Activated CD8-positive, alpha-beta memory T cell treated with anti-CD3 and anti-CD28 coated beads, Interleukin-2, amount 10 ng/mL, durations not matched to agents 7 days and 5 days (primary cell): ENCODE results near the gene PRDM16. TPM values are rescaled to one million over a fixed set of nuclear protein-coding genes. Genes with fewer than 3 reads are reported as not detected.
"Not testable (repeated sequence)": the region's sequence is repeated elsewhere in the genome, so short reads cannot be mapped to it uniquely, and the experiment has no call there.

Source experiments
- ATAC-seq: fragments of 150-1000 bp; cut with Tn5 transposase; one replicate; pipeline ENCODE4 v1.10.0; 2021; ENCODE audit warnings: moderate library complexity
- CTCF ChIA-PET: fragments of 350-600 bp; sonication (Branson Sonifier 250); formaldehyde crosslinking; loops from one replicate; lab custom pipeline; 2021; ENCODE audit warnings: antibody characterized with exemption; lab: Charles Lee
- DNase-seq: peaks from one replicate; pipeline ENCODE4 v3.0.0-alpha.2; 2020
- H3K27ac Mint-ChIP-seq: one replicate; pipeline ENCODE4 v1.8.0; 2021; ENCODE audit warnings: mild to moderate bottlenecking, mixed read lengths
- H3K27me3 Mint-ChIP-seq: one replicate; pipeline ENCODE4 v1.8.0; 2021; ENCODE audit warnings: mixed read lengths
- H3K36me3 Mint-ChIP-seq: one replicate; pipeline ENCODE4 v1.8.0; 2021; ENCODE audit warnings: mild to moderate bottlenecking, mixed read lengths
- H3K4me1 Mint-ChIP-seq: one replicate; pipeline ENCODE4 v1.8.0; 2021; ENCODE audit warnings: mixed read lengths
- H3K4me3 Mint-ChIP-seq: one replicate; pipeline ENCODE4 v1.8.0; 2021; ENCODE audit warnings: mild to moderate bottlenecking, moderate library complexity, mixed read lengths
- H3K9me3 Mint-ChIP-seq: one replicate; pipeline ENCODE4 v1.8.0; 2022; ENCODE audit warnings: low read depth, mixed read lengths
- total RNA-seq, 2 experiments: library from RNA; stranded (reverse); gene quantifications; one replicate each; pipeline ENCODE4 v1.2.3, GENCODE V29; 2021

PRDM16 gene
- total RNA-seq, 2 experiments from 2014 or later, result not detected

GRCh38 chr1:3238703-3239278 is 169.8 kb downstream of the PRDM16 start:
- Mint-ChIP-seq H3K4me3 (no peak overlapping the region), H3K27me3 (no peaks in the 10 kb centered on the region), H3K27ac (no peak overlapping the region), H3K9me3 (no peaks in the 10 kb centered on the region), H3K36me3 (no peaks in the 10 kb centered on the region), H3K4me1 (no peaks in the 10 kb centered on the region)
- DNase-seq (no peak), ATAC-seq (no peak)
- CTCF ChIA-PET, result no interaction called here

GRCh38 chr1:3239991-3240390 is 171.0 kb downstream of the PRDM16 start:
- H3K27me3 Mint-ChIP-seq, H3K27ac Mint-ChIP-seq, H3K36me3 Mint-ChIP-seq, ATAC-seq, H3K4me3 Mint-ChIP-seq, DNase-seq, H3K9me3 Mint-ChIP-seq, H3K4me1 Mint-ChIP-seq, CTCF ChIA-PET: not testable (repeated sequence)

GRCh38 chr1:3240524-3241235 is 171.7 kb downstream of the PRDM16 start:
- H3K27ac Mint-ChIP-seq, result no peak overlapping the region
- no peaks in the 10 kb centered on the region for H3K27me3 Mint-ChIP-seq
- CTCF ChIA-PET, result no interaction called here
- H3K4me1 Mint-ChIP-seq, result no peaks in the 10 kb centered on the region
- ATAC-seq (no peak), DNase-seq (no peak)
- no peaks in the 10 kb centered on the region for H3K36me3 Mint-ChIP-seq
- no peak overlapping the region for H3K4me3 Mint-ChIP-seq
- no peaks in the 10 kb centered on the region for H3K9me3 Mint-ChIP-seq

GRCh38 chr1:3241236-3241550 is 172.2 kb downstream of the PRDM16 start:
- H3K4me1 Mint-ChIP-seq, result no peaks in the 10 kb centered on the region

GRCh38 chr1:3241673-3242407 is 172.8 kb downstream of the PRDM16 start:
- no peaks in the 10 kb centered on the region for H3K4me1 Mint-ChIP-seq
- no peaks in the 10 kb centered on the region for H3K9me3 Mint-ChIP-seq
- H3K36me3 Mint-ChIP-seq, result no peaks in the 10 kb centered on the region
- no peak for ATAC-seq
- CTCF ChIA-PET, result no interaction called here
- H3K27me3 Mint-ChIP-seq, result peaks cover under 1% of the 10 kb centered on the region
- no peak overlapping the region for H3K4me3 Mint-ChIP-seq
- no peak for DNase-seq
- H3K27ac Mint-ChIP-seq, result no peak overlapping the region

More at GRCh38 chr1:3241236-3241550, 172.2 kb downstream of the PRDM16 start:
- Mint-ChIP-seq H3K9me3 (no peaks in the 10 kb centered on the region), H3K27ac (no peak overlapping the region), H3K27me3 (no peaks in the 10 kb centered on the region), H3K36me3 (no peaks in the 10 kb centered on the region), H3K4me3 (no peak overlapping the region)
- DNase-seq (no peak), ATAC-seq (no peak)
- CTCF ChIA-PET, result no interaction called here

- DNase-seq, result no peak
- CTCF ChIA-PET, result no interaction called here
These were observed 173.6 kb downstream of the PRDM16 start for GRCh38 chr1:3242408-3243260.

GRCh38 chr1:3243304-3243703 is 174.3 kb downstream of the PRDM16 start:
- CTCF ChIA-PET, result no interaction called here
- Mint-ChIP-seq H3K9me3 (no peaks in the 10 kb centered on the region), H3K4me1 (no peaks in the 10 kb centered on the region), H3K36me3 (no peaks in the 10 kb centered on the region), H3K27me3 (peaks cover 11% of the 10 kb centered on the region), H3K4me3 (no peak overlapping the region), H3K27ac (no peak overlapping the region)
- ATAC-seq (no peak), DNase-seq (no peak)

More at GRCh38 chr1:3242408-3243260, 173.6 kb downstream of the PRDM16 start:
- Mint-ChIP-seq H3K27ac (no peak overlapping the region), H3K9me3 (no peaks in the 10 kb centered on the region), H3K4me1 (no peaks in the 10 kb centered on the region), H3K4me3 (no peak overlapping the region), H3K36me3 (no peaks in the 10 kb centered on the region), H3K27me3 (peaks cover 5% of the 10 kb centered on the region)
- no peak for ATAC-seq

- ATAC-seq, result no peak
- CTCF ChIA-PET, result no interaction called here
- H3K27me3 Mint-ChIP-seq, result peaks cover 18% of the 10 kb centered on the region
These were observed 175.3 kb downstream of the PRDM16 start for GRCh38 chr1:3244025-3244926.

GRCh38 chr1:3244927-3245315 is 175.9 kb downstream of the PRDM16 start:
- peaks cover 20% of the 10 kb centered on the region for H3K27me3 Mint-ChIP-seq
- H3K27ac Mint-ChIP-seq, result no peak overlapping the region
- no peaks in the 10 kb centered on the region for H3K4me1 Mint-ChIP-seq
- no peaks in the 10 kb centered on the region for H3K36me3 Mint-ChIP-seq
- H3K4me3 Mint-ChIP-seq, result no peak overlapping the region
- H3K9me3 Mint-ChIP-seq, result no peaks in the 10 kb centered on the region
- no peak for ATAC-seq
- DNase-seq, result no peak
- CTCF ChIA-PET, result no interaction called here

More at GRCh38 chr1:3244025-3244926, 175.3 kb downstream of the PRDM16 start:
- H3K36me3 Mint-ChIP-seq, result no peaks in the 10 kb centered on the region
- no peak for DNase-seq
- H3K27ac Mint-ChIP-seq, result no peak overlapping the region
- H3K4me1 Mint-ChIP-seq, result no peaks in the 10 kb centered on the region
- no peak overlapping the region for H3K4me3 Mint-ChIP-seq
- no peaks in the 10 kb centered on the region for H3K9me3 Mint-ChIP-seq

- DNase-seq (no peak), ATAC-seq (no peak)
- H3K27me3 Mint-ChIP-seq, result peaks cover 20% of the 10 kb centered on the region
- no peaks in the 10 kb centered on the region for H3K4me1 Mint-ChIP-seq
- H3K4me3 Mint-ChIP-seq, result no peak overlapping the region
- H3K36me3 Mint-ChIP-seq, result no peaks in the 10 kb centered on the region
- CTCF ChIA-PET, result no interaction called here
- H3K27ac Mint-ChIP-seq, result no peak overlapping the region
- no peaks in the 10 kb centered on the region for H3K9me3 Mint-ChIP-seq
These were observed 176.3 kb downstream of the PRDM16 start for GRCh38 chr1:3245344-3245743.

- Mint-ChIP-seq H3K36me3 (no peaks in the 10 kb centered on the region), H3K4me1 (no peaks in the 10 kb centered on the region), H3K27ac (no peak overlapping the region), H3K4me3 (no peak overlapping the region), H3K27me3 (peaks cover 20% of the 10 kb centered on the region), H3K9me3 (no peaks in the 10 kb centered on the region)
- CTCF ChIA-PET, result no interaction called here
- ATAC-seq (no peak), DNase-seq (no peak)
These were observed 176.8 kb downstream of the PRDM16 start for GRCh38 chr1:3245768-3246167.

- no peak for DNase-seq
- no peak for ATAC-seq
- H3K27ac Mint-ChIP-seq, result no peak overlapping the region
- no peaks in the 10 kb centered on the region for H3K4me1 Mint-ChIP-seq
- H3K4me3 Mint-ChIP-seq, result no peak overlapping the region
- peaks cover 20% of the 10 kb centered on the region for H3K27me3 Mint-ChIP-seq
- no peaks in the 10 kb centered on the region for H3K36me3 Mint-ChIP-seq
- CTCF ChIA-PET, result no interaction called here
- H3K9me3 Mint-ChIP-seq, result no peaks in the 10 kb centered on the region
These were observed 177.2 kb downstream of the PRDM16 start for GRCh38 chr1:3246251-3246650.
